Mammary epithelial cell (primary cell): ENCODE data around the gene LRRC8A.

Experiments
- CTCF ChIP-seq, 2 donors: IDR thresholded peaks in 1 of 2; conservative IDR thresholded peaks in 1 of 2; 2 replicates each; pipeline ENCODE4 v1.5.1; 2011 to 2012; ENCODE audit warnings: inconsistent platforms in 2 of 2, low read length in 2 of 2, mild to moderate bottlenecking in 2 of 2, control low read depth in 1 of 2, low read depth in 1 of 2; ENCODE audit not compliant: insufficient read depth in 1 of 2; ENCODE audit errors: extremely low read depth in 1 of 2
- EZH2 ChIP-seq: IDR thresholded peaks from 2 replicates; pipeline ENCODE4 v1.6.1; 2012; ENCODE audit warnings: low read length, inconsistent platforms, borderline replicate concordance

GRCh38 chr9:128908372-128908771 lies 26.4 kb downstream of the LRRC8A start:
- no peak for TF ChIP-seq CTCF (conservative IDR thresholded peaks at IDR 0.05 in 1 of 2, IDR thresholded peaks at IDR 0.05 in 1 of 2; ENCODE audit: extremely low read depth in 1 of 2, insufficient read depth in 1 of 2, low read depth in 1 of 2, low read length in 2 of 2)
- TF ChIP-seq EZH2 = no peak
